ENCODE measurements around the gene JAM3.

- no peak for TF ChIP-seq ZFP3 (CRISPR knock-in tag; IDR thresholded peaks at IDR 0.05)
- no peak for TF ChIP-seq PATZ1 (CRISPR knock-in tag; IDR thresholded peaks at IDR 0.05; ENCODE audit: borderline replicate concordance)
- TF ChIP-seq CSDC2 (CRISPR knock-in tag; IDR thresholded peaks at IDR 0.05), result no peak
- TF ChIP-seq CREB5 (CRISPR knock-in tag; IDR thresholded peaks at IDR 0.05; ENCODE audit: low read depth), result 0 out of 2 replicates have a peak, but pooled peaks have one; percentile 33
Observed at GRCh38 chr11:134033696-134034491, 35.0 kb upstream of the JAM3 start.
